ENCODE measurements around the gene ETV3. TPM values are rescaled to one million over a fixed set of nuclear protein-coding genes. Genes with fewer than 3 reads are reported as not detected.
A peak's percentile ranks its signal among the peaks of the same experiment; 100 is the strongest.

Gene ETV3
- polyA plus RNA-seq, 3 donors = 25.1 to 28.2 (median 25.4) TPM

GRCh38 chr1:157087030-157087429 is 51.2 kb downstream of the ETV3 start:
- no peak for DNase-seq (ENCODE audit: extremely low read depth in 1 of 11, low read depth in 9 of 11, low spot score in 4 of 11)

DNA sequence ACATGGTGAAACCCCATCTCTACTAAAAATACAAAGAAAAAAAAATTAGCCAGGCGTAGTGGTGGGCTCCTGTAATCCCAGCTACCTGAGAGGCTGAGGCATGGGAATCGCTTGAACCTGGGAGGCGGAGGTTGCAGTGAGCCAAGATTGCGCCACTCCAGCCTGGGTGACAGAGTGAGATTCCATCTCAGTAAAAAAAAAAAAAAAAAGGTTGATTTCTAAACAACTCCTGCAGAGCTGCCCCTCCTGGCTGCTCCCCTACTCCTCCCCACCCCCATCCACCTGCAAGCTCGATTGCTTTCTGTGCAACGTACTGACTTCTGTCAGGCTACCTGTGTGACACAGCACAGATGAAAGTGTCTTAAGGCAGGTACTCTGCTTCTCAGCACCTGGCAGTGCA is 51.9 kb downstream of the ETV3 start:
- no peak for DNase-seq (ENCODE audit: extremely low read depth in 1 of 11, low read depth in 9 of 11, low spot score in 4 of 11)

DNA sequence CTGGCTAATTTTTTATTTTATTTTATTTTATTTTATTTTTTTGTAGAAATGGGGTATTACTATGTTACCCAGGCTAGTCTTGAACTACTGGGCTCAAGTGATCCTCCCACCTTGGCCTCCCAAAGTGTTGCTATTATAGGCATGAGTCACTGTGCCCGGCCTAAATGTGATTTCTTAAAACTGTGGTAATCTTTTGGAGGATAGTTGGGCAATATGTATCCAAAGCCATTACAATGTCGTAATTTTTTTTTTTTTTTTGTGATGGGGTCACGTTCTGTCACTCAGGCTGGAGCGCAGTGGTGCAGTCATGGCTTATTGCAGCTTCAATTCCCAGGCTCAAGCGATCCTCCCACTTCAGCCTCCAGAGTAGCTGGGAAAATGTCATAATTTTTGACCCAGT is 52.8 kb downstream of the ETV3 start:
- no peak for DNase-seq (ENCODE audit: extremely low read depth in 1 of 11, low read depth in 9 of 11, low spot score in 4 of 11)

GRCh38 chr1:157084720-157085119 is 53.5 kb downstream of the ETV3 start:
- no peak for DNase-seq (ENCODE audit: extremely low read depth in 1 of 11, low read depth in 9 of 11, low spot score in 4 of 11)

- no peak for DNase-seq (ENCODE audit: extremely low read depth in 1 of 11, low read depth in 9 of 11, low spot score in 4 of 11)
Observed at GRCh38 chr1:157081707-157082106, 56.5 kb downstream of the ETV3 start.

DNA sequence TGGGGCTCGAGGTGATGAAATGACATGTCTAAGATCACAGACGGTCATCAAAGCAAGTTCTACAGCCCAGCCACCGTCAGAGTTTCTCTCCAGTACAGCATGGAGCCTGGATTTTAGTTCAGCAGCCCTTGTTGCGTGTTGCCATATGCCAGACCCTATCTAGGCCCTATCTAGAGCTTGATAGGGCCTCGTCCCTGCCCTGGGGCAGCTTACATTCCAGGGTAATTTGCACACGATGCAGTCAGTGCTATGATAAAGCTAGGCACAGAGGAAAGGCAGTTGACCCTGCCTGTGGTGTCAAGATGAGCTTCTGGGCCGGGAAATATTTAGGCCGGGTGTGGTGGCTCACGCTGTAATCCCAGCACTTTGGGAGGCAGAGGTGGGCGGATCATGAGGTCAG is 57.5 kb downstream of the ETV3 start:
- DNase-seq (ENCODE audit: extremely low read depth in 1 of 11, low read depth in 9 of 11, low spot score in 4 of 11) = no peak

- DNase-seq (ENCODE audit: extremely low read depth in 1 of 11, low read depth in 9 of 11, low spot score in 4 of 11) = no peak
Observed at GRCh38 chr1:157077394-157077793, 60.8 kb downstream of the ETV3 start.

- DNase-seq (ENCODE audit: extremely low read depth in 1 of 11, low read depth in 9 of 11, low spot score in 4 of 11) = peak in 8 of 11 donors; percentile 41 to 60 (median 51)
Observed at GRCh38 chr1:157073944-157074685, 64.1 kb downstream of the ETV3 start.

Other genes starting within 250 kb of the ETV3 start
- 10 to 100 TPM; 18.1 to 24.0 (median 22.5) TPM for gene PEAR1, start 244.7 kb downstream of the ETV3 start, polyA plus RNA-seq (ENCODE audit: insufficient read length in 3 of 3)
- gene LRRC71, start 217.8 kb downstream of the ETV3 start, polyA plus RNA-seq (ENCODE audit: insufficient read length in 3 of 3) = under 1 TPM; 0.45 to 0.83 (median 0.63) TPM
- 10 to 100 TPM; 30.4 to 39.2 (median 36.7) TPM for gene ARHGEF11, start 92.7 kb downstream of the ETV3 start, polyA plus RNA-seq (ENCODE audit: insufficient read length in 3 of 3)
- gene ETV3L, start 38.6 kb downstream of the ETV3 start, polyA plus RNA-seq (ENCODE audit: insufficient read length in 3 of 3) = not detected